Colonic mucosa (tissue), 4 donors: ENCODE data around the gene STAB1. TPM values are rescaled to one million over a fixed set of nuclear protein-coding genes. Genes with fewer than 3 reads are reported as not detected.

Experiments
- DNase-seq: peaks from one replicate; pipeline ENCODE4 v3.0.0-alpha.2; 2020
- H3K27ac ChIP-seq: fragments of 200-600 bp; one replicate; pipeline ENCODE4 v1.8.0; 2021
- H3K27me3 ChIP-seq: fragments of 200-600 bp; one replicate; pipeline ENCODE4 v1.8.0; 2021
- H3K36me3 ChIP-seq: fragments of 200-600 bp; one replicate; pipeline ENCODE4 v1.8.0; 2021
- H3K4me1 ChIP-seq: fragments of 200-600 bp; one replicate; pipeline ENCODE4 v1.8.0; 2021; ENCODE audit warnings: mild to moderate bottlenecking
- H3K4me3 ChIP-seq: fragments of 200-600 bp; one replicate; pipeline ENCODE4 v1.8.0; 2021
- H3K9ac ChIP-seq, 2 donors: one replicate each; pipeline ENCODE4 v1.7.0; 2013; ENCODE audit warnings: control low read depth in 2 of 2, low read depth in 2 of 2, low read length in 2 of 2
- H3K9me3 ChIP-seq: fragments of 200-600 bp; one replicate; pipeline ENCODE4 v1.8.0; 2021
- CTCF ChIP-seq: fragments of 200-600 bp; IDR thresholded peaks from one replicate; pipeline ENCODE4 v1.8.0; 2022; ENCODE audit warnings: antibody characterized with exemption, mild to moderate bottlenecking
- intact Hi-C: fragments of 100-400 bp; cut with DNase I; formaldehyde crosslinking; loops from one replicate; pipeline ENCODE4 v1.14.1; 2022
- total RNA-seq, 2 donors: library from RNA; stranded (reverse); fragmentation: NEBNext Ultra II Directional in 1 of 2; extraction: Animal tissue kit (Norgen Biotek cat#: 25700) in 1 of 2; gene quantifications; one replicate each; pipeline ENCODE4 v1.2.1, GENCODE V29; 2021
- donor health status: healthy.
- donor health status: DM: no; HTN: no; CAD: no.
- donor health status: DM: no; HTN: no; CAD: no.

Gene STAB1
- total RNA-seq, 2 donors from 2014 or later = 41.1 to 46.5 TPM

- Histone ChIP-seq H3K9me3 (no peaks in the 10 kb centered on the region), H3K27ac (peak overlapping the region; percentile 51), H3K9ac (peak overlapping the region; percentile 88 to 95), H3K27me3 (no peaks in the 10 kb centered on the region), H3K4me1 (peaks cover 5% of the 10 kb centered on the region), H3K36me3 (no peaks in the 10 kb centered on the region), H3K4me3 (peak overlapping the region; percentile 79)
- no peak for DNase-seq
- intact Hi-C loops = no loop called here
- TF ChIP-seq CTCF = no peak
Measured at GRCh38 chr3:52454250-52454937, 40.7 kb upstream of the STAB1 start.

- peak overlapping the region; percentile 88 to 95 for H3K9ac ChIP-seq
- peaks cover 5% of the 10 kb centered on the region for H3K4me1 ChIP-seq
Measured at GRCh38 chr3:52454938-52455282, 40.2 kb upstream of the STAB1 start.

DNA sequence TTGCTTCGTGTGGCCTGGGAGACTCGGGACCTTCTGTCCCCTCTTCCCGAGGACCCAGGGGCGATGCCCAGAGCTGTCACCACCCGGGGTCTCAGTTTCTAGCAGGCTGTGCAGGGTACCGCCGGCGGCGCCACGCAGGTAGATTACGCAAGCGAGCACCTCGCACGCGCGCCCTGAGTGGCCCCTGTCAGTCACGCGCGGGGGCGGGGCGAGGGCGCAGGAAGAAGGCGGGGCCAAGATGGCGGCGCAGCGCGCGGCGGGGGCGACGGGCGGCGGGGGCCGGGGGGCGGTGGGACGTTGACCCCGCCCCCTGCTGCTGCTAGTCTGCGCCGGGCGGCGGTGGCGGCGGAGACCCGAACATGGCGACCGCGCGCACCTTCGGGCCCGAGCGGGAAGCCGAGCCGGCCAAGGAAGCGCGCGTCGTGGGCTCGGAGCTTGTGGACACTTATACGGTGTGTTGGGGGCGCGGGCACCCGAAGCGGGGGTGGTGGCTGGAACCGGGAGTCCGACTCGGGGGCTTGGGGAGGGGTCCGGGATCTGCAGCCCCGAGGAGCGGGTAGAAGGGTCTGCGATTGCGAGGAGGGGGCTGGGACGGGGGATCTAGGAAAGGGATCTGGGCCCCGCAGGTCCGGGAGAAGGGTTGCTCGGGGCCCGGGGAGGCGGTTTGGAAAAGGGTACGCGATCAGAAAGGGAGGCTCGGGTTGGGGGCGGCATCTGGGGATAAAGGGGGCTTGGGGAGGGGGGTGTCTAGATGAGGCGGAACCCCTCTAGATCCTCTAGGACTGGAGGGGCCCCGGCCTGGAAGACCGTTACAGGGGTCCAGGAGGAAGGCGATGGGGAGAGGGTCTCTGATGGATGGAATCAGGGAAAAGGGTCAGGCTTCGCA is 39.6 kb upstream of the STAB1 start, which contains the start of gene NISCH:
TSS of gene NISCH (plus strand) at position 322 of the 886 bp plus-strand sequence. CDS start at position 360, 38 bp downstream.
- peak within 1 kb of the TSS; percentile 88 to 95 for H3K9ac ChIP-seq
- H3K36me3 ChIP-seq = no peaks in the 10 kb centered on the region
- TF ChIP-seq CTCF = no peak
- peak within 1 kb of the TSS; percentile 51 for H3K27ac ChIP-seq
- peak; percentile 94 for DNase-seq
- peak within 1 kb of the TSS; percentile 79 for H3K4me3 ChIP-seq
- no peaks in the 10 kb centered on the region for H3K27me3 ChIP-seq
- intact Hi-C loops = no loop called here
- peaks cover 5% of the 10 kb centered on the region for H3K4me1 ChIP-seq
- no peaks in the 10 kb centered on the region for H3K9me3 ChIP-seq

More at GRCh38 chr3:52454938-52455282, 40.2 kb upstream of the STAB1 start:
- no peak for DNase-seq
- no peaks in the 10 kb centered on the region for H3K27me3 ChIP-seq
- no peaks in the 10 kb centered on the region for H3K36me3 ChIP-seq
- intact Hi-C loops = no loop called here
- H3K4me3 ChIP-seq = peak overlapping the region; percentile 79
- H3K27ac ChIP-seq = peak overlapping the region; percentile 51
- TF ChIP-seq CTCF = no peak
- no peaks in the 10 kb centered on the region for H3K9me3 ChIP-seq

DNA sequence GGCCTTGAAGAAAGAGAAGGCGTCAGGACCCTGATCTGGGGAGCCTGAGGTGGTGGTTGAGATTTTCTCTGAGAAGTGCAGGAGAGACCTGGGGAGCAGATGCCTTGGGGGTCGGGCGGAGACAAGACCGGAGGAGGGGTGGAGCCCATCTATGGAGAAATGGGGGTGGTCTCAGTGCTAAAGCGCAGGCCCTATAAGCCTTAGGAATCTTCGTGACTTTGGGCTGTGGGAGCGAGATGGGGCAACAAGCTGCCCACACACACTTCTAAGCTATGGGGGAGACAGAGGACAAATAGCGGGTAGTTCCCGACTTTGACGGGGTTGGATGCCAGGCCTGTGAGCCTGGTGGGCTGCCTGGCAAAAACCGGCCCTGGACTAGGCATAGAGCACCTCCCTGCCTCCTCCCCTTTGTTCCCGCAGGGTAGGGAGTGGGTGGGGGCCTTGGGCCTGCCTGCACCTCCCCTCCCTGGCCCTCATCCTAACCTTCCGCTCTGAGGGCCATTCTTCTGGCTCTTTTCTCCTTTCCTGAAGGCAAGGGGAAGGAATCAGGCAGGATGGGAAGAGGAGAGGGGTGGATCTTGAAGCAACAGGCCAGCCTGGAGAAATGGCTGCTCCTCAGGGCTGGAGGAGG is 38.9 kb upstream of the STAB1 start:
- intact Hi-C loops = no loop called here

More for the DNA sequence above, 38.9 kb upstream of the STAB1 start:
- TF ChIP-seq CTCF = no peak
- Histone ChIP-seq H3K9ac (peak overlapping the region; percentile 85 to 88), H3K4me1 (peaks cover 5% of the 10 kb centered on the region), H3K27me3 (no peaks in the 10 kb centered on the region), H3K4me3 (peak overlapping the region; percentile 79), H3K36me3 (no peaks in the 10 kb centered on the region), H3K9me3 (no peaks in the 10 kb centered on the region), H3K27ac (peak overlapping the region; percentile 51)
- no peak for DNase-seq
